H1 (cell line): ENCODE results near the gene RBM44.

ENCODE experiments used
- ATF2 ChIP-seq: IDR thresholded peaks from 2 replicates; pipeline ENCODE4 v1.6.1; 2012; ENCODE audit warnings: low read length, inconsistent platforms
- BCL11A ChIP-seq, 2 experiments: IDR thresholded peaks; one replicate each; pipeline ENCODE4 v1.6.1; 2011; ENCODE audit warnings: low read depth in 2 of 2, low read length in 2 of 2, mild to moderate bottlenecking in 2 of 2
- CTCF ChIP-seq, 3 experiments: IDR thresholded peaks; 1 replicate in 2 of 3; 2 replicates in 1 of 3; pipeline versions ENCODE4 v1.5.1 to v1.6.1; 2011; ENCODE audit warnings: low read length in 3 of 3, mild to moderate bottlenecking in 3 of 3, inconsistent platforms in 2 of 3, low read depth in 1 of 3, moderate library complexity in 1 of 3; ENCODE audit not compliant: insufficient read depth in 1 of 3; ENCODE audit errors: control extremely low read depth in 1 of 3
- GTF2F1 ChIP-seq: IDR thresholded peaks from 2 replicates; pipeline ENCODE4 v1.6.1; 2012; ENCODE audit warnings: low read depth, low read length, improper control_type of control experiment, borderline replicate concordance
- JUND ChIP-seq: IDR thresholded peaks from 2 replicates; pipeline ENCODE4 v1.6.1; 2011; ENCODE audit warnings: mild to moderate bottlenecking, improper control_type of control experiment, low read length
- PHF8 ChIP-seq: fragments of 200-600 bp; sonication (generic); conservative IDR thresholded peaks from 2 replicates; pipeline ENCODE4 v1.7.1; 2012; ENCODE audit warnings: low read depth, mild to moderate bottlenecking, inconsistent platforms, low read length, moderate library complexity
- POLR2AphosphoS5 ChIP-seq: IDR thresholded peaks from 2 replicates; pipeline ENCODE4 v1.6.1; 2011; ENCODE audit warnings: low read depth, low read length
- RFX5 ChIP-seq: IDR thresholded peaks from 2 replicates; pipeline ENCODE4 v1.6.1; 2011; ENCODE audit warnings: low read depth, low read length, improper control_type of control experiment, borderline replicate concordance
- SAP30 ChIP-seq: fragments of 300-600 bp; sonication (generic); IDR thresholded peaks from 2 replicates; pipeline ENCODE4 v1.7.1; 2012; ENCODE audit warnings: low read length, moderate library complexity, mild to moderate bottlenecking, inconsistent platforms; ENCODE audit not compliant: insufficient read depth, insufficient replicate concordance
- SIN3A ChIP-seq, 2 experiments: IDR thresholded peaks in 1 of 2; conservative IDR thresholded peaks in 1 of 2; 2 replicates each; pipeline ENCODE4 v1.6.1; 2011 to 2012; ENCODE audit warnings: low read length in 2 of 2, improper control_type of control experiment in 1 of 2, low read depth in 1 of 2, mild to moderate bottlenecking in 1 of 2
- SP4 ChIP-seq: IDR thresholded peaks from 2 replicates; pipeline ENCODE4 v1.6.1; 2012; ENCODE audit warnings: low read length, inconsistent platforms
- TF ChIP-seq, protein P1 (sequence below): IDR thresholded peaks from 2 replicates; pipeline ENCODE4 v1.6.1; 2012; ENCODE audit warnings: inconsistent platforms
- TF ChIP-seq, protein P2 (sequence below): IDR thresholded peaks from 2 replicates; pipeline ENCODE4 v1.6.1; 2011; ENCODE audit warnings: low read depth, mild to moderate bottlenecking, low read length; ENCODE audit not compliant: insufficient read depth

- no peak for TF ChIP-seq CTCF (IDR thresholded peaks at IDR 0.05; ENCODE audit: control extremely low read depth in 1 of 3, insufficient read depth in 1 of 3, low read depth in 1 of 3, low read length in 3 of 3)
- TF ChIP-seq GTF2F1, result no peak
- no peak for TF ChIP-seq POLR2AphosphoS5
- no peak for TF ChIP-seq RFX5
- TF ChIP-seq, protein P1, sequence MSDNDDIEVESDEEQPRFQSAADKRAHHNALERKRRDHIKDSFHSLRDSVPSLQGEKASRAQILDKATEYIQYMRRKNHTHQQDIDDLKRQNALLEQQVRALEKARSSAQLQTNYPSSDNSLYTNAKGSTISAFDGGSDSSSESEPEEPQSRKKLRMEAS, result no peak
- no peak for TF ChIP-seq ATF2
- no peak for TF ChIP-seq SAP30
- TF ChIP-seq JUND, result no peak
- TF ChIP-seq, protein P2, sequence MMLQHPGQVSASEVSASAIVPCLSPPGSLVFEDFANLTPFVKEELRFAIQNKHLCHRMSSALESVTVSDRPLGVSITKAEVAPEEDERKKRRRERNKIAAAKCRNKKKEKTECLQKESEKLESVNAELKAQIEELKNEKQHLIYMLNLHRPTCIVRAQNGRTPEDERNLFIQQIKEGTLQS, result no peak
- TF ChIP-seq PHF8, result no peak
- TF ChIP-seq SP4, result no peak
- no peak for TF ChIP-seq BCL11A (IDR thresholded peaks at IDR 0.05; ENCODE audit: low read depth in 2 of 2, low read length in 2 of 2)
- no peak for TF ChIP-seq SIN3A (conservative IDR thresholded peaks at IDR 0.05 in 1 of 2, IDR thresholded peaks at IDR 0.05 in 1 of 2; ENCODE audit: low read depth in 1 of 2, low read length in 2 of 2)
Measured at GRCh38 chr2:237878321-237879057, 79.9 kb downstream of the RBM44 start.
